ENCODE results near the gene SCYGR4. TPM values are rescaled to one million over a fixed set of nuclear protein-coding genes. Genes with fewer than 3 reads are reported as not detected.
"Not testable (repeated sequence)": the region's sequence is repeated elsewhere in the genome, so short reads cannot be mapped to it uniquely, and the experiment has no call there.

The SCYGR4 gene
- total RNA-seq, 1 experiment from 2014 or later = not detected

DNA sequence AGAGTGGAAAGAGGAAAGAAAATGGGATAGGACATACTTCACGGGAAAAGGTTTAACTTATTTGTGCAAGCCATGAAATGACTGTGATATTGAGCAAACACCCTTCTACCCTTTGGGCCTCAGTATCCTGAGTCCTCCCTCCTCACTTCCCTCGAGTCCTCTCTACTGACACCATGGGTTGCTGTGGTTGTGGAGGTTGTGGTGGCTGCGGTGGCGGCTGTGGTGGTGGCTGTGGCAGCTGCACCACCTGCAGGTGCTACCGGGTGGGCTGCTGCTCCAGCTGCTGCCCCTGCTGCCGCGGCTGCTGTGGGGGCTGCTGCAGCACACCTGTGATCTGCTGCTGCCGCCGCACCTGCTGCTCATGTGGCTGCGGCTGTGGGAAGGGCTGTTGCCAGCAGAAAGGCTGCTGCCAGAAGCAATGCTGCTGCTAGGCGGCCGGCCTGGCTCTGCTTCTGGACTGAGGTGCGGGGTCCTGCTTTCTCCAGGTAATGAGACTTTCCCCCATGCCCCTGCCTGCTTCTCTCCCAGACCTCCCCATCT is 49.4 kb downstream of the SCYGR4 start, which contains the start of gene SCYGR5:
Gene SCYGR5 (plus strand): TSS at position 174 of the 540 bp plus-strand sequence. CDS start 0 bp downstream, at position 174.
- H3K36me3 ChIP-seq (replicated peaks; ENCODE audit: control insufficient read depth, insufficient read depth, low read length); DNase-seq: not testable (repeated sequence)

More for the DNA sequence above, 49.4 kb downstream of the SCYGR4 start, which contains the start of gene SCYGR5:
- not testable (repeated sequence) for H3K4me3 ChIP-seq (ENCODE audit: insufficient read depth, low read depth, low read length); H3K27me3 ChIP-seq (ENCODE audit: control insufficient read depth, insufficient read depth, low read length)

Other genes with a start within 250 kb of the SCYGR4 start
- gene TM4SF20, start 238.2 kb upstream of the SCYGR4 start, total RNA-seq (2014; rRNA removed; shearing (Covaris generic)) = not detected in 2 replicates
- gene SCYGR1, start 229.5 kb upstream of the SCYGR4 start, total RNA-seq (2014; rRNA removed; shearing (Covaris generic)) = not detected in 2 replicates
- gene AGFG1, start 145.3 kb upstream of the SCYGR4 start, total RNA-seq (2014; rRNA removed; shearing (Covaris generic)) = 94.3 and 116 TPM in 2 replicates
- gene SCYGR2, start 18.6 kb upstream of the SCYGR4 start, total RNA-seq (2014; rRNA removed; shearing (Covaris generic)) = not detected in 2 replicates
- gene SCYGR3, start 2.7 kb upstream of the SCYGR4 start, total RNA-seq (2014; rRNA removed; shearing (Covaris generic)) = not detected in 2 replicates
- gene SCYGR5, start 49.3 kb downstream of the SCYGR4 start, total RNA-seq (2014; rRNA removed; shearing (Covaris generic)) = not detected in 2 replicates
- 1.1 and 1.7 TPM in 2 replicates for gene SLC19A3, start 100.5 kb downstream of the SCYGR4 start, total RNA-seq (2014; rRNA removed; shearing (Covaris generic))
- not detected in 2 replicates for gene SCYGR6, start 107.3 kb downstream of the SCYGR4 start, total RNA-seq (2014; rRNA removed; shearing (Covaris generic))
- not detected in 2 replicates for gene SCYGR7, start 110.8 kb downstream of the SCYGR4 start, total RNA-seq (2014; rRNA removed; shearing (Covaris generic))
- not detected in 2 replicates for gene SCYGR8, start 128.4 kb downstream of the SCYGR4 start, total RNA-seq (2014; rRNA removed; shearing (Covaris generic))
- gene CCL20, start 196.3 kb downstream of the SCYGR4 start, total RNA-seq (2014; rRNA removed; shearing (Covaris generic)) = not detected in 2 replicates